Measurements from ENCODE around the gene CNNM2. TPM values are rescaled to one million over a fixed set of nuclear protein-coding genes. Genes with fewer than 3 reads are reported as not detected.

The CNNM2 gene
- total RNA-seq, 1 donor = 9.4 TPM

- no peak overlapping the region for H3K27ac ChIP-seq (ENCODE audit: low read depth, low read length)
- no peaks in the 10 kb centered on the region for H3K79me2 ChIP-seq (ENCODE audit: insufficient read depth, low read length)
- DNase-seq (ENCODE audit: insufficient read length, low spot score, missing footprints) = no peak
- peaks cover 3% of the 10 kb centered on the region for H4K20me1 ChIP-seq (ENCODE audit: insufficient read depth, low read length)
- no peaks in the 10 kb centered on the region for H3K27me3 ChIP-seq (ENCODE audit: insufficient read depth, low read length)
- peaks cover 93% of the 10 kb centered on the region for H3K36me3 ChIP-seq (ENCODE audit: insufficient read depth, low read length)
- no peaks in the 10 kb centered on the region for H3K9me3 ChIP-seq (ENCODE audit: low read depth, low read length)
- H2AFZ ChIP-seq (ENCODE audit: low read length) = no peak overlapping the region
- TF ChIP-seq CTCF (IDR thresholded peaks at IDR 0.05; ENCODE audit: extremely low read depth, low read depth, low read length) = no peak
- H3K4me1 ChIP-seq (ENCODE audit: insufficient read depth, low read length) = no peaks in the 10 kb centered on the region
- H3K4me3 ChIP-seq (ENCODE audit: insufficient read depth, low read length) = no peak overlapping the region
- no peak overlapping the region for H3K4me2 ChIP-seq (ENCODE audit: insufficient read depth, low read length)
Measured at GRCh38 chr10:103096130-103096529, 178.0 kb downstream of the CNNM2 start.

GRCh38 chr10:103098240-103098639, 180.1 kb downstream of the CNNM2 start:
- Histone ChIP-seq H3K4me1 (ENCODE audit: insufficient read depth, low read length) (no peaks in the 10 kb centered on the region), H3K9me3 (ENCODE audit: low read depth, low read length) (no peaks in the 10 kb centered on the region), H3K79me2 (ENCODE audit: insufficient read depth, low read length) (no peaks in the 10 kb centered on the region), H2AFZ (ENCODE audit: low read length) (no peak overlapping the region), H3K4me3 (ENCODE audit: insufficient read depth, low read length) (no peak overlapping the region), H3K27me3 (ENCODE audit: insufficient read depth, low read length) (no peaks in the 10 kb centered on the region), H3K4me2 (ENCODE audit: insufficient read depth, low read length) (no peak overlapping the region), H3K27ac (ENCODE audit: low read depth, low read length) (no peak overlapping the region), H3K36me3 (ENCODE audit: insufficient read depth, low read length) (peaks cover 83% of the 10 kb centered on the region), H4K20me1 (ENCODE audit: insufficient read depth, low read length) (peaks cover 2% of the 10 kb centered on the region)
- DNase-seq (ENCODE audit: insufficient read length, low spot score, missing footprints) = no peak
- no peak for TF ChIP-seq CTCF (IDR thresholded peaks at IDR 0.05; ENCODE audit: extremely low read depth, low read depth, low read length)

GRCh38 chr10:103100620-103101019, 182.5 kb downstream of the CNNM2 start:
- peaks cover 80% of the 10 kb centered on the region for H3K36me3 ChIP-seq (ENCODE audit: insufficient read depth, low read length)
- H2AFZ ChIP-seq (ENCODE audit: low read length) = no peak overlapping the region
- peaks cover 2% of the 10 kb centered on the region for H3K79me2 ChIP-seq (ENCODE audit: insufficient read depth, low read length)
- H4K20me1 ChIP-seq (ENCODE audit: insufficient read depth, low read length) = no peaks in the 10 kb centered on the region
- H3K9me3 ChIP-seq (ENCODE audit: low read depth, low read length) = no peaks in the 10 kb centered on the region
- H3K27me3 ChIP-seq (ENCODE audit: insufficient read depth, low read length) = no peaks in the 10 kb centered on the region
- H3K4me2 ChIP-seq (ENCODE audit: insufficient read depth, low read length) = no peak overlapping the region
- no peak for TF ChIP-seq CTCF (IDR thresholded peaks at IDR 0.05; ENCODE audit: extremely low read depth, low read depth, low read length)
- H3K4me3 ChIP-seq (ENCODE audit: insufficient read depth, low read length) = no peak overlapping the region
- no peak overlapping the region for H3K27ac ChIP-seq (ENCODE audit: low read depth, low read length)
- no peak for DNase-seq (ENCODE audit: insufficient read length, low spot score, missing footprints)
- H3K4me1 ChIP-seq (ENCODE audit: insufficient read depth, low read length) = no peaks in the 10 kb centered on the region

- no peak overlapping the region for H3K4me2 ChIP-seq (ENCODE audit: insufficient read depth, low read length)
- no peak overlapping the region for H2AFZ ChIP-seq (ENCODE audit: low read length)
- no peaks in the 10 kb centered on the region for H4K20me1 ChIP-seq (ENCODE audit: insufficient read depth, low read length)
- H3K79me2 ChIP-seq (ENCODE audit: insufficient read depth, low read length) = peaks cover 7% of the 10 kb centered on the region
- H3K4me1 ChIP-seq (ENCODE audit: insufficient read depth, low read length) = no peaks in the 10 kb centered on the region
- peaks cover 75% of the 10 kb centered on the region for H3K36me3 ChIP-seq (ENCODE audit: insufficient read depth, low read length)
- no peak for DNase-seq (ENCODE audit: insufficient read length, low spot score, missing footprints)
- no peak overlapping the region for H3K4me3 ChIP-seq (ENCODE audit: insufficient read depth, low read length)
- no peaks in the 10 kb centered on the region for H3K9me3 ChIP-seq (ENCODE audit: low read depth, low read length)
- H3K27me3 ChIP-seq (ENCODE audit: insufficient read depth, low read length) = no peaks in the 10 kb centered on the region
- H3K27ac ChIP-seq (ENCODE audit: low read depth, low read length) = no peak overlapping the region
- TF ChIP-seq CTCF (IDR thresholded peaks at IDR 0.05; ENCODE audit: extremely low read depth, low read depth, low read length) = no peak
Measured at GRCh38 chr10:103102195-103102594, 184.1 kb downstream of the CNNM2 start.

Data from osteoblast (primary cell).